B cell (primary cell): ENCODE measurements around the gene SCO2. TPM values are rescaled to one million over a fixed set of nuclear protein-coding genes. Genes with fewer than 3 reads are reported as not detected.

ENCODE experiments used
- ATAC-seq: fragments of 200-7000 bp; cut with Tn5 transposase; one replicate; pipeline ENCODE4 v1.10.0; 2021; ENCODE audit warnings: low read depth, mild to moderate bottlenecking, moderate number of reproducible peaks, moderate library complexity
- CTCF ChIA-PET: fragments of 350-600 bp; sonication (Branson Sonifier 250); formaldehyde crosslinking; loops from one replicate; lab custom pipeline; 2021; ENCODE audit warnings: antibody characterized with exemption, inconsistent platforms; lab: Charles Lee
- POLR2A ChIA-PET: fragments of 350-600 bp; sonication (Branson Sonifier 250); formaldehyde crosslinking; loops from one replicate; lab custom pipeline; 2021; ENCODE audit warnings: antibody characterized with exemption; lab: Charles Lee
- DNase-seq: peaks from one replicate; pipeline ENCODE4 v3.0.0; 2013
- H2AFZ ChIP-seq: 2 replicates; pipeline ENCODE4 v1.6.1; 2012; ENCODE audit warnings: mild to moderate bottlenecking, low read depth, low read length; ENCODE audit not compliant: insufficient read depth, poor library complexity, severe bottlenecking
- H3K27ac ChIP-seq, 2 donors: 1 replicate in 1 of 2; 2 replicates in 1 of 2; pipeline ENCODE4 v1.5.1; 2012 to 2013; ENCODE audit warnings: low read length in 2 of 2, mild to moderate bottlenecking in 2 of 2, moderate library complexity in 1 of 2
- H3K27me3 ChIP-seq, 4 experiments: fragments of 200-600 bp in 1 of 4; sonication (generic) in 1 of 4; replicated peaks in 1 of 4; 1 replicate in 2 of 4; 2 replicates in 2 of 4; pipeline versions ENCODE4 v1.6.1 to v1.7.0; 2013 to 2016; ENCODE audit warnings: low read length in 3 of 4, mild to moderate bottlenecking in 2 of 4, mixed read lengths in 1 of 4, moderate library complexity in 1 of 4; ENCODE audit not compliant: insufficient read depth in 4 of 4, control insufficient read depth in 3 of 4; ENCODE audit errors: control extremely low read depth in 1 of 4
- H3K36me3 ChIP-seq, 2 experiments: replicated peaks in 1 of 2; 1 replicate in 1 of 2; 2 replicates in 1 of 2; pipeline versions ENCODE4 v1.6.1 to v1.7.1; 2013; ENCODE audit warnings: low read length in 1 of 2; ENCODE audit not compliant: insufficient read depth in 2 of 2, control insufficient read depth in 1 of 2; ENCODE audit errors: control extremely low read depth in 1 of 2, extremely low read depth in 1 of 2
- H3K4me1 ChIP-seq, 2 donors: fragments of 200-600 bp in 1 of 2; sonication (generic) in 1 of 2; 1 replicate in 1 of 2; 2 replicates in 1 of 2; pipeline versions ENCODE4 v1.5.1 to v1.6.1; 2013 to 2017; ENCODE audit warnings: low read length in 2 of 2; ENCODE audit not compliant: control insufficient read depth in 2 of 2, insufficient read depth in 2 of 2
- H3K4me2 ChIP-seq: replicated peaks from 2 replicates; pipeline ENCODE3; 2012; ENCODE audit warnings: mild to moderate bottlenecking, low read depth, low read length; ENCODE audit not compliant: poor library complexity, severe bottlenecking
- H3K4me3 ChIP-seq, 5 experiments: fragments of 200-600 bp in 1 of 5; sonication (generic) in 1 of 5; 1 replicate in 3 of 5; 2 replicates in 2 of 5; pipeline versions ENCODE4 v1.5.1 to v1.7.0; 2011 to 2016; ENCODE audit warnings: low read length in 4 of 5, mild to moderate bottlenecking in 4 of 5, low read depth in 2 of 5, control low read depth in 1 of 5, moderate library complexity in 1 of 5; ENCODE audit not compliant: insufficient read depth in 1 of 5; ENCODE audit errors: control extremely low read depth in 1 of 5, extremely low read depth in 1 of 5
- H3K79me2 ChIP-seq: fragments of 200-600 bp; sonication (generic); one replicate; pipeline ENCODE4 v1.6.0; 2016; ENCODE audit warnings: low read length; ENCODE audit not compliant: control insufficient read depth, insufficient read depth
- H3K9ac ChIP-seq: fragments of 200-600 bp; sonication (generic); 2 replicates; pipeline ENCODE4 v1.6.1; 2017; ENCODE audit warnings: mild to moderate bottlenecking, low read length, moderate library complexity
- H3K9me3 ChIP-seq, 3 donors: one replicate each; pipeline versions ENCODE4 v1.6.1 to v1.7.1; 2013; ENCODE audit warnings: low read length in 2 of 3; ENCODE audit not compliant: control insufficient read depth in 2 of 3, insufficient read depth in 1 of 3; ENCODE audit errors: control extremely low read depth in 1 of 3
- H4K20me1 ChIP-seq: 2 replicates; pipeline ENCODE4 v1.6.0; 2012; ENCODE audit warnings: mild to moderate bottlenecking, low read length; ENCODE audit not compliant: insufficient read depth, control insufficient read depth, poor library complexity, severe bottlenecking
- H3K27ac Mint-ChIP-seq: one replicate; pipeline ENCODE4 v1.8.0; 2021; ENCODE audit warnings: mixed read lengths
- H3K27me3 Mint-ChIP-seq: one replicate; pipeline ENCODE4 v1.8.0; 2021; ENCODE audit warnings: mixed read lengths
- H3K4me1 Mint-ChIP-seq: one replicate; pipeline ENCODE4 v1.8.0; 2021; ENCODE audit warnings: mixed read lengths
- H3K4me3 Mint-ChIP-seq: one replicate; pipeline ENCODE4 v1.8.0; 2021; ENCODE audit warnings: mixed read lengths
- H3K9me3 Mint-ChIP-seq: one replicate; pipeline ENCODE4 v1.8.0; 2022; ENCODE audit warnings: mixed read lengths; ENCODE audit not compliant: insufficient read depth
- EZH2 ChIP-seq: IDR thresholded peaks from 2 replicates; pipeline ENCODE4 v1.6.1; 2012; ENCODE audit warnings: borderline replicate concordance, low read depth, mild to moderate bottlenecking, moderate library complexity, low read length; ENCODE audit not compliant: insufficient read depth, poor library complexity, severe bottlenecking
- WGBS: methylation state at CpG from one replicate; pipeline ENCODE4 v1.1.5; 2013; ENCODE audit warnings: missing lambda C conversion rate; ENCODE audit not compliant: insufficient coverage; 5-methylcytosine and 5-hydroxymethylcytosine counted together
- intact Hi-C: fragments of 100-400 bp; cut with micrococcal nuclease; formaldehyde crosslinking; loops from one replicate; pipeline ENCODE4 v1.10.0; 2022
- polyA plus RNA-seq: library from polyadenylated mRNA; depleted of rRNA; stranded (reverse); fragments of >200 nt; gene quantifications from 2 replicates; pipeline ENCODE4 v1.2.3, GENCODE V29; 2012
- total RNA-seq, 2 donors: library from RNA; stranded (reverse); fragments of 120-200 nt in 1 of 2; gene quantifications; 1 replicate in 1 of 2; 2 replicates in 1 of 2; pipeline versions ENCODE4 v1.2.3 to v1.2.4, GENCODE V29; 2013 to 2022
- TF ChIP-seq, protein P1 (sequence below): fragments of 200-600 bp; IDR thresholded peaks from one replicate; pipeline ENCODE4 v1.8.0; 2022; ENCODE audit warnings: antibody characterized with exemption, mild to moderate bottlenecking

SCO2 gene
- total and polyA plus RNA-seq, 2 donors (not counting 1 experiment from before 2014, with no cell fraction given), result 1.1 to 14.2 TPM

DNA sequence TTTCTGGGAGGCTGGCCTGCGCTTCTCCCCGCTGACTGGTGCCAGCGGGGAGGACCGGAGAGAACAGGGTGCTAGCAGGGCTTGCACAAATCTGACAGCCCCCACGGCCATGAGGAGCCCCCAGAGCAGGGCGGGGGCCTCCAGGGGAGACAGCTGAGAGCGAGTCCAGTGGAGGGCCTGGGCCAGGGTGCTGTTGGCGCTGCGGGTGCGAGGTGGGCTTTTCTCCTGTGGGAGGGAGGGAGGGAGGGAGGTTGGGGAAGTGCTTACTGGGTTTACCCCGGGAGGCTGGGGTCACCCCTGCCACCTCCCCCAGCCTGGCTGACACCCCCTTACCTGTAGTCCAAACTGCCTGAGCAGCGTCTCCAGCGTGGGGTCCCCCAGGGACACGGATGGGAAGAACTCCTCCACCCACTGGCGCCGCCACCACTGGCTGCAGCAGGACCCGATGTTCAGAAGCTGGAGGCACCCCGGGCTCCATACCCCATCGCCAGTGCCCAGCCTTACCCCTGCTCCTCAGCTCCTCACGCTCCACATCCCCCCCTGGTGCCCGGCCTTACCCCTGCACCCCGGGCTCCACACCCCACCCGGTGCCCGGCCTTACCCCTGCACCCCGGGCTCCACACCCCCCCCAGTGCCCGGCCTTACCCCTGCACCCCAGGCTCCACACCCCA lies 21.8 kb downstream of the SCO2 start:
- no peak overlapping the region for H3K4me2 ChIP-seq
- no peak overlapping the region for H3K4me3 Mint-ChIP-seq
- peaks cover 26% of the 10 kb centered on the region for H3K79me2 ChIP-seq
- no peak for TF ChIP-seq EZH2
- TF ChIP-seq, protein P1, sequence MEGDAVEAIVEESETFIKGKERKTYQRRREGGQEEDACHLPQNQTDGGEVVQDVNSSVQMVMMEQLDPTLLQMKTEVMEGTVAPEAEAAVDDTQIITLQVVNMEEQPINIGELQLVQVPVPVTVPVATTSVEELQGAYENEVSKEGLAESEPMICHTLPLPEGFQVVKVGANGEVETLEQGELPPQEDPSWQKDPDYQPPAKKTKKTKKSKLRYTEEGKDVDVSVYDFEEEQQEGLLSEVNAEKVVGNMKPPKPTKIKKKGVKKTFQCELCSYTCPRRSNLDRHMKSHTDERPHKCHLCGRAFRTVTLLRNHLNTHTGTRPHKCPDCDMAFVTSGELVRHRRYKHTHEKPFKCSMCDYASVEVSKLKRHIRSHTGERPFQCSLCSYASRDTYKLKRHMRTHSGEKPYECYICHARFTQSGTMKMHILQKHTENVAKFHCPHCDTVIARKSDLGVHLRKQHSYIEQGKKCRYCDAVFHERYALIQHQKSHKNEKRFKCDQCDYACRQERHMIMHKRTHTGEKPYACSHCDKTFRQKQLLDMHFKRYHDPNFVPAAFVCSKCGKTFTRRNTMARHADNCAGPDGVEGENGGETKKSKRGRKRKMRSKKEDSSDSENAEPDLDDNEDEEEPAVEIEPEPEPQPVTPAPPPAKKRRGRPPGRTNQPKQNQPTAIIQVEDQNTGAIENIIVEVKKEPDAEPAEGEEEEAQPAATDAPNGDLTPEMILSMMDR, result no peak
- no peak overlapping the region for H3K9ac ChIP-seq
- DNase-seq (peak; percentile 31), ATAC-seq (no peak)
- 98% methylated on average over 15 of the region's 26 CpGs for WGBS
- peaks cover 0 to 32% of the 10 kb centered on the region in 2 experiments for H3K36me3 ChIP-seq
- peaks cover 30% of the 10 kb centered on the region for H4K20me1 ChIP-seq
- no peak overlapping the region for H2AFZ ChIP-seq
- no peaks in the 10 kb centered on the region for H3K9me3 ChIP-seq
- ChIA-PET POLR2A (interaction anchor here (0.8 kb wide), 1 partner anchor 102 kb away, joined by 3 read pairs; no protein-coding TSS in a partner anchor), CTCF (interaction anchor here (0.5 to 1.4 kb wide), 4 partner anchors 17 to 149 kb away, joined by 3 to 4 read pairs (median 4); partner anchors contain the start of genes MIOX and SYCE3)
- intact Hi-C loops, result no loop called here
- H3K27ac ChIP-seq, result no peak overlapping the region
- peaks cover 18% of the 10 kb centered on the region for H3K4me1 Mint-ChIP-seq
- peaks cover 12 to 21% of the 10 kb centered on the region in 2 donors for H3K4me1 ChIP-seq
- no peak overlapping the region for H3K4me3 ChIP-seq
- no peaks in the 10 kb centered on the region for H3K9me3 Mint-ChIP-seq
- no peaks in the 10 kb centered on the region for H3K27me3 ChIP-seq
- no peak overlapping the region for H3K27ac Mint-ChIP-seq
- H3K27me3 Mint-ChIP-seq, result no peaks in the 10 kb centered on the region
